PC-9 (cell line): ENCODE data around the gene SLFNL1. TPM values are rescaled to one million over a fixed set of nuclear protein-coding genes. Genes with fewer than 3 reads are reported as not detected.

Source experiments
- BruUV-seq: library from RNA; stranded (reverse); fragments of 400-500 nt; replicated peaks from 2 replicates; lab custom pipeline; 2021; lab: Mats Ljungman, UMichigan
- CTCF ChIA-PET: fragments of 300-600 bp; sonication (Branson Sonifier 250); formaldehyde crosslinking; loops from one replicate; lab custom pipeline; 2022; ENCODE audit warnings: antibody characterized with exemption; lab: Charles Lee
- POLR2A ChIA-PET: fragments of 300-600 bp; sonication (Branson Sonifier 250); formaldehyde crosslinking; loops from one replicate; lab custom pipeline; 2022; ENCODE audit warnings: antibody characterized with exemption; ENCODE audit not compliant: unreplicated experiment; lab: Charles Lee
- DNase-seq, 2 experiments: peaks; one replicate each; pipeline versions ENCODE4 v3.0.0 to v3.0.0-alpha.2; 2015 to 2022; ENCODE audit warnings: mixed read lengths in 1 of 2
- H2AFZ ChIP-seq: fragments of 200-600 bp; sonication (generic); 2 replicates; pipeline ENCODE4 v1.8.1; 2017; ENCODE audit warnings: antibody characterized with exemption
- H3F3A ChIP-seq: fragments of 200-600 bp; sonication (generic); 2 replicates; pipeline ENCODE4 v1.8.1; 2017; ENCODE audit warnings: antibody characterized with exemption, mild to moderate bottlenecking, low read depth; ENCODE audit not compliant: insufficient read depth
- H3K27ac ChIP-seq: fragments of 200-600 bp; sonication (generic); 2 replicates; pipeline ENCODE4 v1.6.1; 2016; ENCODE audit warnings: mixed run types
- H3K27me3 ChIP-seq: fragments of 200-600 bp; sonication (generic); 2 replicates; pipeline ENCODE4 v1.6.1; 2016; ENCODE audit warnings: low read depth, mixed run types; ENCODE audit not compliant: insufficient read depth
- H3K36me3 ChIP-seq: fragments of 200-600 bp; sonication (generic); 2 replicates; pipeline ENCODE4 v1.6.1; 2016; ENCODE audit warnings: low read depth, mixed run types
- H3K4me1 ChIP-seq: fragments of 200-600 bp; sonication (generic); replicated peaks from 2 replicates; pipeline ENCODE4 v1.6.1; 2016; ENCODE audit warnings: mixed run types; ENCODE audit not compliant: insufficient read depth
- H3K4me2 ChIP-seq: fragments of 200-600 bp; sonication (generic); 2 replicates; pipeline ENCODE4 v1.6.1; 2017; ENCODE audit warnings: mixed run types
- H3K4me3 ChIP-seq: fragments of 200-600 bp; sonication (generic); 2 replicates; pipeline ENCODE4 v1.6.1; 2016; ENCODE audit warnings: mixed run types
- H3K79me2 ChIP-seq: fragments of 200-600 bp; sonication (generic); 2 replicates; pipeline ENCODE4 v1.6.1; 2017; ENCODE audit warnings: low read depth, mixed run types
- H3K9me2 ChIP-seq: fragments of 200-600 bp; sonication (generic); 2 replicates; pipeline ENCODE4 v1.8.1; 2017; ENCODE audit warnings: mild to moderate bottlenecking; ENCODE audit not compliant: insufficient read depth
- H3K9me3 ChIP-seq: fragments of 200-600 bp; sonication (generic); 2 replicates; pipeline ENCODE4 v1.8.1; 2016; ENCODE audit warnings: low read depth; ENCODE audit not compliant: insufficient read depth
- H4K20me1 ChIP-seq: fragments of 200-600 bp; sonication (generic); 2 replicates; pipeline ENCODE4 v1.8.1; 2017; ENCODE audit not compliant: insufficient read depth
- CTCF ChIP-seq: fragments of 200-600 bp; sonication (generic); conservative IDR thresholded peaks from 2 replicates; pipeline ENCODE4 v1.6.1; 2017; ENCODE audit warnings: mixed run types, antibody characterized with exemption, mild to moderate bottlenecking, moderate library complexity
- EZH2 ChIP-seq: fragments of 200-600 bp; sonication (generic); IDR thresholded peaks from 2 replicates; pipeline ENCODE4 v1.8.0; 2017; ENCODE audit warnings: antibody characterized with exemption, low read depth
- intact Hi-C: fragments of 100-400 bp; cut with micrococcal nuclease; formaldehyde crosslinking; loops from one replicate; pipeline ENCODE4 v1.10.0; 2022; ENCODE audit not compliant: unreplicated experiment
- total RNA-seq: library from RNA; stranded (reverse); gene quantifications from 2 replicates; pipeline ENCODE4 v1.2.3, GENCODE V29; 2021

Gene SLFNL1
- total RNA-seq, 1 experiment from 2014 or later: 0.41 TPM

GRCh38 chr1:40987439-40988276 is 33.9 kb downstream of the SLFNL1 start:
- no peaks in the 10 kb centered on the region for H3K27me3 ChIP-seq
- ChIA-PET POLR2A (interaction anchor here (0.6 kb wide), 1 partner anchor 27 kb away, joined by 3 read pairs; no protein-coding TSS in a partner anchor), CTCF (no interaction called here)
- H3K9me3 ChIP-seq: no peaks in the 10 kb centered on the region
- H3K4me1 ChIP-seq: no peaks in the 10 kb centered on the region
- no peak overlapping the region for H2AFZ ChIP-seq
- H3K79me2 ChIP-seq: peaks cover 33% of the 10 kb centered on the region
- H3K4me2 ChIP-seq: no peak overlapping the region
- H3F3A ChIP-seq: peaks cover 12% of the 10 kb centered on the region; the same call in 1 of the 2 replicates
- TF ChIP-seq CTCF: no peak
- no peak for TF ChIP-seq EZH2
- no peak for DNase-seq
- H3K4me3 ChIP-seq: no peak overlapping the region
- BruUV-seq: no TSS peak
- peaks cover 86% of the 10 kb centered on the region for H3K36me3 ChIP-seq
- peaks cover 13% of the 10 kb centered on the region; the same call in 1 of the 2 replicates for H4K20me1 ChIP-seq
- no peaks in the 10 kb centered on the region for H3K9me2 ChIP-seq
- H3K27ac ChIP-seq: no peak overlapping the region
- intact Hi-C loops: no loop called here

GRCh38 chr1:40986956-40987355 is 34.6 kb downstream of the SLFNL1 start:
- POLR2A ChIA-PET: no interaction called here
- H4K20me1 ChIP-seq: peaks cover 20% of the 10 kb centered on the region
- CTCF ChIA-PET: no interaction called here

GRCh38 chr1:40986328-40986783 is 35.2 kb downstream of the SLFNL1 start:
- Histone ChIP-seq H3K36me3 (peaks cover 77% of the 10 kb centered on the region), H3K79me2 (peaks cover 46% of the 10 kb centered on the region), H3K9me2 (no peaks in the 10 kb centered on the region), H3K27ac (no peak overlapping the region), H3K27me3 (no peaks in the 10 kb centered on the region), H4K20me1 (peaks cover 24% of the 10 kb centered on the region), H3K9me3 (no peaks in the 10 kb centered on the region), H2AFZ (no peak overlapping the region), H3K4me3 (no peak overlapping the region), H3F3A (peaks cover 12% of the 10 kb centered on the region; the same call in 1 of the 2 replicates), H3K4me1 (peaks cover 8% of the 10 kb centered on the region), H3K4me2 (no peak overlapping the region)
- BruUV-seq: no TSS peak
- ChIA-PET CTCF (no interaction called here), POLR2A (interaction anchor here (0.6 kb wide), 1 partner anchor 8 kb away, joined by 4 read pairs; no protein-coding TSS in a partner anchor)
- intact Hi-C loops: no loop called here
- TF ChIP-seq EZH2 (no peak), CTCF (no peak)
- no peak for DNase-seq

More at GRCh38 chr1:40986956-40987355, 34.6 kb downstream of the SLFNL1 start:
- H3F3A ChIP-seq: peaks cover 12% of the 10 kb centered on the region; the same call in 1 of the 2 replicates
- H3K4me3 ChIP-seq: no peak overlapping the region
- H3K9me3 ChIP-seq: no peaks in the 10 kb centered on the region
- DNase-seq: no peak
- H3K9me2 ChIP-seq: no peaks in the 10 kb centered on the region
- no peak overlapping the region for H3K4me2 ChIP-seq
- no peaks in the 10 kb centered on the region for H3K27me3 ChIP-seq
- no peak overlapping the region for H2AFZ ChIP-seq
- TF ChIP-seq CTCF: no peak
- no peak for TF ChIP-seq EZH2
- intact Hi-C loops: no loop called here
- no peak overlapping the region for H3K27ac ChIP-seq
- BruUV-seq: no TSS peak
- peaks cover 2% of the 10 kb centered on the region; the same call in 1 of the 2 replicates for H3K4me1 ChIP-seq
- peaks cover 40% of the 10 kb centered on the region for H3K79me2 ChIP-seq
- peaks cover 81% of the 10 kb centered on the region for H3K36me3 ChIP-seq
